ENCODE results near the gene TF. TPM values are rescaled to one million over a fixed set of nuclear protein-coding genes. Genes with fewer than 3 reads are reported as not detected.
"Not testable (repeated sequence)": the region's sequence is repeated elsewhere in the genome, so short reads cannot be mapped to it uniquely, and the experiment has no call there.

TF gene
- total and polyA plus RNA-seq, 7 donors = 0.10 to 6.6 (median 1.0) TPM

DNA sequence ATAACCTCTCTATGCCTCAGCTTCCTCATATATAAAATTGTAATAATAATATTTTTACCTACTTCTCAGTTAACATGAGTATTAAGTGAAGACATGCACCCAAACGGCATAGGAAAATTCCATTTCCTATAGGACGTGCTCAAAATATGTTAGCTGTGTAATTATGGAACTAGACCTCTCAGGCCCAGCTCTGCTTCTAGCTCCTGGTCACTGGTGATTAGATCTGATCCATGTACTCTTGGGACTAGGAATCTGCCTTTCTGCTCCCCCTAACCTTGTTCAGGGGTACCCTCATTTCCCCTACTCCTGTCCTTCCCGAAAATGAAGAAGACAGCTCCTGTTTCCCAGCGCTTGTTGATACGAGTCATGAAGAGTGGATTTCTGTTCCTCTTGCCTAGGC lies 29.6 kb downstream of the TF start:
- WGBS, 3 donors = 90 to 94% (median 91%) methylated on average over 5 of the region's 5 CpGs
- no peak overlapping the region for H3K4me3 ChIP-seq
- no peaks in the 10 kb centered on the region for H3K27me3 ChIP-seq (ENCODE audit: insufficient read depth in 3 of 3, low read length in 2 of 3)
- no peaks in the 10 kb centered on the region for H3K9me3 ChIP-seq
- H3K4me1 ChIP-seq = no peaks in the 10 kb centered on the region
- no peak for DNase-seq
- intact Hi-C loops (cut with DNase I) = no loop called here
- TF ChIP-seq, protein P1, sequence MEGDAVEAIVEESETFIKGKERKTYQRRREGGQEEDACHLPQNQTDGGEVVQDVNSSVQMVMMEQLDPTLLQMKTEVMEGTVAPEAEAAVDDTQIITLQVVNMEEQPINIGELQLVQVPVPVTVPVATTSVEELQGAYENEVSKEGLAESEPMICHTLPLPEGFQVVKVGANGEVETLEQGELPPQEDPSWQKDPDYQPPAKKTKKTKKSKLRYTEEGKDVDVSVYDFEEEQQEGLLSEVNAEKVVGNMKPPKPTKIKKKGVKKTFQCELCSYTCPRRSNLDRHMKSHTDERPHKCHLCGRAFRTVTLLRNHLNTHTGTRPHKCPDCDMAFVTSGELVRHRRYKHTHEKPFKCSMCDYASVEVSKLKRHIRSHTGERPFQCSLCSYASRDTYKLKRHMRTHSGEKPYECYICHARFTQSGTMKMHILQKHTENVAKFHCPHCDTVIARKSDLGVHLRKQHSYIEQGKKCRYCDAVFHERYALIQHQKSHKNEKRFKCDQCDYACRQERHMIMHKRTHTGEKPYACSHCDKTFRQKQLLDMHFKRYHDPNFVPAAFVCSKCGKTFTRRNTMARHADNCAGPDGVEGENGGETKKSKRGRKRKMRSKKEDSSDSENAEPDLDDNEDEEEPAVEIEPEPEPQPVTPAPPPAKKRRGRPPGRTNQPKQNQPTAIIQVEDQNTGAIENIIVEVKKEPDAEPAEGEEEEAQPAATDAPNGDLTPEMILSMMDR (IDR thresholded peaks at IDR 0.05) = no peak
- H3K36me3 ChIP-seq (ENCODE audit: insufficient read depth in 1 of 2, low read depth in 1 of 2) = no peaks in the 10 kb centered on the region
- H3K27ac ChIP-seq = no peak overlapping the region
- ATAC-seq = no peak

DNA sequence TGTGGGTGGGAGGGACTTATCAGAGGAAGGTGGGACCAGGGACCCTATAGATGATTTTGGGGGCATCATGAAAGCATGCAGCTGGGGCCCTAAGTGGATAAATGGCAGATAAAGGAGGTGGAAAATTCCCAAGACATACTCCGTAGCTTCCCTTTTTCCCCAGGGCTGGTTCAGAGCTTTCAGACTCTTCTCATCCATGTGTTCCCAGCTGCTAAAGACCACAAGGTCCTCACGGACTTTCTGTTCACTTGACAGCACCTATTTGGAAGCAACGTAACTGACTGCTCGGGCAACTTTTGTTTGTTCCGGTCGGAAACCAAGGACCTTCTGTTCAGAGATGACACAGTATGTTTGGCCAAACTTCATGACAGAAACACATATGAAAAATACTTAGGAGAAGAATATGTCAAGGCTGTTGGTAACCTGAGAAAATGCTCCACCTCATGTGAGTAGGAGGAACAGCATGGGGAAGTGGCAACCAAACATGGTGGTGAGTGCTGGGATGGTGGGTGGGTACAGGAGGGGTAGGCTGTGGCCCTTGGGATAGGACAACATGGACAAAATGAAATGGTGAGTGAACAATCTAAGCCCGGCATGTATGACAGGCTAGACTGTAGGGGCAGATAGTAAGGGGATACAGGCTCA lies 30.7 kb downstream of the TF start:
- intact Hi-C loops (cut with DNase I) = no loop called here
- DNase-seq (no peak), ATAC-seq (no peak)
- TF ChIP-seq, protein P1 (IDR thresholded peaks at IDR 0.05) = no peak
- WGBS, 3 donors = 91 to 94% (median 93%) methylated on average over 7 of the region's 7 CpGs
- Histone ChIP-seq H3K4me3 (no peak overlapping the region), H3K36me3 (ENCODE audit: insufficient read depth in 1 of 2, low read depth in 1 of 2) (no peaks in the 10 kb centered on the region), H3K27me3 (ENCODE audit: insufficient read depth in 3 of 3, low read length in 2 of 3) (no peaks in the 10 kb centered on the region), H3K9me3 (no peaks in the 10 kb centered on the region), H3K27ac (no peak overlapping the region), H3K4me1 (no peaks in the 10 kb centered on the region)

DNA sequence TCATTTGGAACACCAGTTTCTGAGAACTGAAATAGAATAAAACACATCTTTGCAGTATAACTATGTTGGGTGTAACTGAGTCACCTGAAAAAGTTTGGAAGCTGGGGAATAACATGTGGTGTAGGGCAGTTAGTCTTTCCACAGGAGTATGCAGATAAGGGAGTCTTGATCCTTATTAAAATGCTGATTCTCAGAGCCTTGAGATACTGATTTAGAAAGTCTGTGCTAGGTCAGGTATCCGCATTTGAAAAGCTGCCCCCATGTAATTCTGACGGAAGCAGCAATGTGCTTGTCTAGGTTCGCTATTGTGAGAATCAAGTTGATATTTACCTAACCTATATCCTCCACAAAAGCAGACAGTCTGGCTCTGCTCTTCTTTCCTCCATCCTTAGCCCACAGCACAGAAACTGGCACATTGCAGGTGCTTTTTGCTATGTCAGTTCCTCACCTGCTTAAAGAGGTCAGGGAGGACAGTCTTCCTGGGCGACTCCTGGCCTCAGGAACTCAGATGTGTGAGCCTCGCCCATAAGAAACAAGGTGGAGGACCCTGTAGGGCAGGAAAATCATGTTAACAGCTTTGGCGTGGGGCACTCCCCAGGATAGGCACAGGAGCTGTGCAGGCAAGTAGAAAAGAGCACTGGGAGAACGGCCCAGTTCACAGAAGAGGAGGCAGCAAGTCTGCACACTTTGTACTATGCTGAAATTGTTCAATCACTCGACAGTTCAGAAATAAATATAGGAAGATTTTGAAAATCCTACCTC lies 31.8 kb downstream of the TF start:
- Histone ChIP-seq H3K27me3 (ENCODE audit: insufficient read depth in 3 of 3, low read length in 2 of 3) (peaks cover 0 to 1% (median 0%) of the 10 kb centered on the region in 3 donors), H3K36me3 (ENCODE audit: insufficient read depth in 1 of 2, low read depth in 1 of 2) (no peaks in the 10 kb centered on the region), H3K4me3 (no peak overlapping the region), H3K4me1 (no peaks in the 10 kb centered on the region), H3K9me3 (no peaks in the 10 kb centered on the region), H3K27ac (no peak overlapping the region)
- ATAC-seq (no peak), DNase-seq (no peak)
- 77 to 81% (median 79%) methylated on average over 8 of the region's 8 CpGs for WGBS, 3 donors
- intact Hi-C loops (cut with DNase I) = no loop called here
- TF ChIP-seq, protein P1 (IDR thresholded peaks at IDR 0.05) = no peak

DNA sequence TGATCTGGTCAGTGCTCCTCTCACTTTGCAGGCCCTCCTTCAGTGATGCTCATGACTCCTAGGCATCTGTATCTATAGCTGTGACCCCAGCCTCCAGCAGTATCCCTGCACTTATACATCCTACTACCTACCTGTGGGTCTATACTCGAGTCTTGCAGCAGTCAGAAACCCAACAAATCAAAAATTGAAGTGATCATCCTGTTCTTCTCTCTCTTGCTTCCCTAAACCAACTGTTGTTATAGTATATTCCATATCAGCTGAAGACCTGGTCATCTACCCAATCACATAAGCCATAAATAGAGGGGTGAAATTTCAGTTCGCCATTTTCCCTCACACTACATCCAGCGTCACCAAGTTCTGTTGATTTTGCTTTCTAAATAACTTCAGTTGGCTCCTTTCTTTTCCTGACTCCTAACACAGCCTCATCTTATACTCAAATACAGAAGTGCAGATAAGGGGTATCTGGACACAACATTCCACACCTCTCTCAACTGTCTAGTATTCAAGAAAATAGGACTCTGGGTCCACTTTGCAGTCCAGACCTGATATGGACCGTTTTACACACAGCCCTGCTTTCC lies 33.5 kb downstream of the TF start:
- Histone ChIP-seq H3K4me3 (no peak overlapping the region), H3K27me3 (ENCODE audit: insufficient read depth in 3 of 3, low read length in 2 of 3) (peaks cover 0 to 1% (median 0%) of the 10 kb centered on the region in 3 donors), H3K36me3 (ENCODE audit: insufficient read depth in 1 of 2, low read depth in 1 of 2) (no peaks in the 10 kb centered on the region), H3K4me1 (no peaks in the 10 kb centered on the region), H3K27ac (no peak overlapping the region), H3K9me3 (no peaks in the 10 kb centered on the region)
- WGBS, 3 donors = 53 to 89% (median 64%) methylated on average over 4 of the region's 4 CpGs
- TF ChIP-seq, protein P1 (IDR thresholded peaks at IDR 0.05) = no peak
- ATAC-seq (no peak), DNase-seq (no peak)
- intact Hi-C loops (cut with DNase I) = no loop called here

DNA sequence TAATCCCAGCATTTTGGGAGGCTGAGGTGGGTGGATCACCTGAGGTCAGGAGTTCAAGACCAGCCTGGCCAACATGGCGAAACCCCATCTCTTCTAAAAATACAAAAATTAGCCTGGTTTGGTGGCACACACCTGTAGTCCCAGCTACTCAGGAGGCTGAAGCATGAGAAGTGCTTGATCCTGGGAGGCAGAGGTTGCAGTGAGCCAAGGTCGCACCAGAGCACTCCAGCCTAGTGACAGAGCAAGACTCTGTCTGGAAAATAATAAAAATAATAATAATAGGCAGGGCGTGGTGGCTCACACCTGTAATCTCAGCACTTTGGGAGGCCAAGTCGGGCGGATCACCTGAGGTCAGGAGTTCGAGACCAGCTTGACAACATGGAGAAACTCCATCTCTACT lies 34.6 kb downstream of the TF start:
- WGBS, 3 donors = 84 to 88% (median 87%) methylated on average over 6 of the region's 6 CpGs
- DNase-seq; ATAC-seq; H3K9me3 ChIP-seq; H3K27ac ChIP-seq; H3K27me3 ChIP-seq (ENCODE audit: insufficient read depth in 3 of 3, low read length in 2 of 3); H3K4me3 ChIP-seq; intact Hi-C loops (cut with DNase I); H3K36me3 ChIP-seq (ENCODE audit: insufficient read depth in 1 of 2, low read depth in 1 of 2); H3K4me1 ChIP-seq: not testable (repeated sequence)

Data from psoas muscle (tissue), 8 donors.